Liver (tissue), 3 donors: Measurements from ENCODE around the gene ALG5.

Source experiments
- FOXA1 ChIP-seq: IDR thresholded peaks from 2 replicates; pipeline ENCODE4 v1.6.1; 2016; ENCODE audit warnings: antibody characterized with exemption
- GABPA ChIP-seq, 2 donors: IDR thresholded peaks in 1 of 2; conservative IDR thresholded peaks in 1 of 2; 2 replicates each; pipeline ENCODE4 v1.6.1; 2016; ENCODE audit warnings: antibody characterized with exemption in 2 of 2, mild to moderate bottlenecking in 1 of 2, moderate library complexity in 1 of 2
- HNF4G ChIP-seq: IDR thresholded peaks from 2 replicates; pipeline ENCODE4 v1.6.1; 2016; ENCODE audit warnings: antibody characterized with exemption
- JUND ChIP-seq, 2 donors: IDR thresholded peaks; 2 replicates each; pipeline ENCODE4 v1.6.1; 2016; ENCODE audit warnings: antibody characterized with exemption in 2 of 2
- NR2F2 ChIP-seq: IDR thresholded peaks from 2 replicates; pipeline ENCODE4 v1.6.1; 2016; ENCODE audit warnings: antibody characterized with exemption
- RAD21 ChIP-seq, 2 donors: IDR thresholded peaks; 2 replicates each; pipeline ENCODE4 v1.6.1; 2016; ENCODE audit warnings: antibody characterized with exemption in 2 of 2, mild to moderate bottlenecking in 2 of 2
- RXRA ChIP-seq, 2 donors: IDR thresholded peaks; 2 replicates each; pipeline ENCODE4 v1.6.1; 2017 to 2018; ENCODE audit warnings: antibody characterized with exemption in 2 of 2, mild to moderate bottlenecking in 1 of 2
- SP1 ChIP-seq: IDR thresholded peaks from 2 replicates; pipeline ENCODE4 v1.6.1; 2018; ENCODE audit warnings: antibody characterized with exemption, mild to moderate bottlenecking
- TAF1 ChIP-seq: conservative IDR thresholded peaks from 2 replicates; pipeline ENCODE4 v1.6.1; 2016; ENCODE audit warnings: antibody characterized with exemption, mild to moderate bottlenecking
- YY1 ChIP-seq: IDR thresholded peaks from 2 replicates; pipeline ENCODE4 v1.6.1; 2016; ENCODE audit warnings: antibody characterized with exemption, mild to moderate bottlenecking
- ZBTB33 ChIP-seq: IDR thresholded peaks from 2 replicates; pipeline ENCODE4 v1.6.1; 2016; ENCODE audit warnings: antibody characterized with exemption
- TF ChIP-seq, protein P1 (sequence below): fragments of 150-350 bp; IDR thresholded peaks from 2 replicates; pipeline ENCODE4 v1.5.1; 2017; ENCODE audit warnings: improper control_type of control experiment, low read depth, low read length; ENCODE audit not compliant: missing input control
- TF ChIP-seq, protein P2 (sequence below): IDR thresholded peaks from 2 replicates; pipeline ENCODE4 v1.6.1; 2016; ENCODE audit warnings: antibody characterized with exemption, mild to moderate bottlenecking
- TF ChIP-seq, protein P3 (sequence below): IDR thresholded peaks from 2 replicates; pipeline ENCODE4 v1.6.1; 2016; ENCODE audit warnings: antibody characterized with exemption
- donor health status: healthy.
- donor health status: healthy.

DNA sequence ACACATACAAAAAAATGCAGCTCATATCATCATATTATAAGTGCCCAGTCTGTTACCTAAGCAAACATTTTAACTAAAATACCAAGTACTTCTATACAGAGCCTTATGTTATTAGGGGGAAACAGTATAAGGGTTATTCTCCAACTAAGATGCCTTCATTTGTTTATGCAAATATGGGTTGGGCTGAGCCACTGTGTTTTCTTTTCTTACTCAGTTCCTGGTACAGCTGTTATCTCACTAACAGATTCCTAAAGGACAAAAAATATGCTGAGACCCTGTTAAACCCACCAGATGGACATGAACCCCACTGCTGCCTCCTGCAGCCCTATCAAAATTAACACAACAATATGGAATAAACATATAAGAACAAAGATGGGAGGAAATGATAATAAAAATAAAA lies 44.6 kb downstream of the ALG5 start:
- TF ChIP-seq JUND (IDR thresholded peaks at IDR 0.05) (no peak), GABPA (IDR thresholded peaks at IDR 0.05 in 1 of 2, conservative IDR thresholded peaks at IDR 0.05 in 1 of 2) (no peak), RAD21 (IDR thresholded peaks at IDR 0.05) (no peak), SP1 (no peak), NR2F2 (no peak), TAF1 (no peak), YY1 (no peak), FOXA1 (no peak), HNF4G (no peak), ZBTB33 (no peak), RXRA (IDR thresholded peaks at IDR 0.05) (no peak)
- TF ChIP-seq, protein P1, sequence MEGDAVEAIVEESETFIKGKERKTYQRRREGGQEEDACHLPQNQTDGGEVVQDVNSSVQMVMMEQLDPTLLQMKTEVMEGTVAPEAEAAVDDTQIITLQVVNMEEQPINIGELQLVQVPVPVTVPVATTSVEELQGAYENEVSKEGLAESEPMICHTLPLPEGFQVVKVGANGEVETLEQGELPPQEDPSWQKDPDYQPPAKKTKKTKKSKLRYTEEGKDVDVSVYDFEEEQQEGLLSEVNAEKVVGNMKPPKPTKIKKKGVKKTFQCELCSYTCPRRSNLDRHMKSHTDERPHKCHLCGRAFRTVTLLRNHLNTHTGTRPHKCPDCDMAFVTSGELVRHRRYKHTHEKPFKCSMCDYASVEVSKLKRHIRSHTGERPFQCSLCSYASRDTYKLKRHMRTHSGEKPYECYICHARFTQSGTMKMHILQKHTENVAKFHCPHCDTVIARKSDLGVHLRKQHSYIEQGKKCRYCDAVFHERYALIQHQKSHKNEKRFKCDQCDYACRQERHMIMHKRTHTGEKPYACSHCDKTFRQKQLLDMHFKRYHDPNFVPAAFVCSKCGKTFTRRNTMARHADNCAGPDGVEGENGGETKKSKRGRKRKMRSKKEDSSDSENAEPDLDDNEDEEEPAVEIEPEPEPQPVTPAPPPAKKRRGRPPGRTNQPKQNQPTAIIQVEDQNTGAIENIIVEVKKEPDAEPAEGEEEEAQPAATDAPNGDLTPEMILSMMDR, result no peak
- TF ChIP-seq, protein P2, sequence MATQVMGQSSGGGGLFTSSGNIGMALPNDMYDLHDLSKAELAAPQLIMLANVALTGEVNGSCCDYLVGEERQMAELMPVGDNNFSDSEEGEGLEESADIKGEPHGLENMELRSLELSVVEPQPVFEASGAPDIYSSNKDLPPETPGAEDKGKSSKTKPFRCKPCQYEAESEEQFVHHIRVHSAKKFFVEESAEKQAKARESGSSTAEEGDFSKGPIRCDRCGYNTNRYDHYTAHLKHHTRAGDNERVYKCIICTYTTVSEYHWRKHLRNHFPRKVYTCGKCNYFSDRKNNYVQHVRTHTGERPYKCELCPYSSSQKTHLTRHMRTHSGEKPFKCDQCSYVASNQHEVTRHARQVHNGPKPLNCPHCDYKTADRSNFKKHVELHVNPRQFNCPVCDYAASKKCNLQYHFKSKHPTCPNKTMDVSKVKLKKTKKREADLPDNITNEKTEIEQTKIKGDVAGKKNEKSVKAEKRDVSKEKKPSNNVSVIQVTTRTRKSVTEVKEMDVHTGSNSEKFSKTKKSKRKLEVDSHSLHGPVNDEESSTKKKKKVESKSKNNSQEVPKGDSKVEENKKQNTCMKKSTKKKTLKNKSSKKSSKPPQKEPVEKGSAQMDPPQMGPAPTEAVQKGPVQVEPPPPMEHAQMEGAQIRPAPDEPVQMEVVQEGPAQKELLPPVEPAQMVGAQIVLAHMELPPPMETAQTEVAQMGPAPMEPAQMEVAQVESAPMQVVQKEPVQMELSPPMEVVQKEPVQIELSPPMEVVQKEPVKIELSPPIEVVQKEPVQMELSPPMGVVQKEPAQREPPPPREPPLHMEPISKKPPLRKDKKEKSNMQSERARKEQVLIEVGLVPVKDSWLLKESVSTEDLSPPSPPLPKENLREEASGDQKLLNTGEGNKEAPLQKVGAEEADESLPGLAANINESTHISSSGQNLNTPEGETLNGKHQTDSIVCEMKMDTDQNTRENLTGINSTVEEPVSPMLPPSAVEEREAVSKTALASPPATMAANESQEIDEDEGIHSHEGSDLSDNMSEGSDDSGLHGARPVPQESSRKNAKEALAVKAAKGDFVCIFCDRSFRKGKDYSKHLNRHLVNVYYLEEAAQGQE, result no peak
- TF ChIP-seq, protein P3, sequence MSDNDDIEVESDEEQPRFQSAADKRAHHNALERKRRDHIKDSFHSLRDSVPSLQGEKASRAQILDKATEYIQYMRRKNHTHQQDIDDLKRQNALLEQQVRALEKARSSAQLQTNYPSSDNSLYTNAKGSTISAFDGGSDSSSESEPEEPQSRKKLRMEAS, result no peak
